Muscle layer of colon (tissue), 2 donors: ENCODE results near the gene MITF.

Experiments
- H3K27ac ChIP-seq: one replicate; pipeline ENCODE4 v1.7.0; 2013; ENCODE audit warnings: low read depth, mild to moderate bottlenecking, low read length, moderate library complexity
- H3K27me3 ChIP-seq, 2 donors: one replicate each; pipeline ENCODE4 v1.7.0; 2013; ENCODE audit warnings: low read length in 2 of 2, mild to moderate bottlenecking in 2 of 2; ENCODE audit not compliant: insufficient read depth in 2 of 2, control insufficient read depth in 1 of 2
- H3K36me3 ChIP-seq: one replicate; pipeline ENCODE4 v1.7.0; 2013; ENCODE audit warnings: mild to moderate bottlenecking, low read length; ENCODE audit not compliant: insufficient read depth
- H3K4me1 ChIP-seq: one replicate; pipeline ENCODE4 v1.7.0; 2013; ENCODE audit warnings: mild to moderate bottlenecking, low read length; ENCODE audit not compliant: insufficient read depth
- H3K4me3 ChIP-seq, 2 donors: one replicate each; pipeline ENCODE4 v1.7.0; 2013; ENCODE audit warnings: low read length in 2 of 2, low read depth in 1 of 2, mild to moderate bottlenecking in 1 of 2, moderate library complexity in 1 of 2
- H3K9ac ChIP-seq: one replicate; pipeline ENCODE4 v1.7.0; 2013; ENCODE audit warnings: low read length
- H3K9me3 ChIP-seq: one replicate; pipeline ENCODE4 v1.7.0; 2013; ENCODE audit warnings: mild to moderate bottlenecking, low read length
- donor health status: abdominal sarcoma.
- donor health status: Adenocarcinoma of cecum.

Gene MITF

GRCh38 chr3:69868841-69869420 is 129.7 kb downstream of the MITF start:
- Histone ChIP-seq H3K27ac (no peak overlapping the region), H3K9ac (no peak overlapping the region), H3K4me1 (peaks cover 43% of the 10 kb centered on the region)

GRCh38 chr3:69869643-69870042 is 130.4 kb downstream of the MITF start:
- peaks cover 36% of the 10 kb centered on the region for H3K4me1 ChIP-seq
- no peak overlapping the region for H3K9ac ChIP-seq
- no peaks in the 10 kb centered on the region for H3K36me3 ChIP-seq
- H3K27ac ChIP-seq: no peak overlapping the region
- H3K9me3 ChIP-seq: no peaks in the 10 kb centered on the region
- no peak overlapping the region for H3K4me3 ChIP-seq
- no peaks in the 10 kb centered on the region for H3K27me3 ChIP-seq

More at GRCh38 chr3:69868841-69869420, 129.7 kb downstream of the MITF start:
- no peaks in the 10 kb centered on the region for H3K9me3 ChIP-seq
- no peaks in the 10 kb centered on the region for H3K36me3 ChIP-seq
- no peak overlapping the region for H3K4me3 ChIP-seq
- H3K27me3 ChIP-seq: no peaks in the 10 kb centered on the region

GRCh38 chr3:69871251-69871650 is 132.0 kb downstream of the MITF start:
- H3K27ac ChIP-seq: no peak overlapping the region
- no peaks in the 10 kb centered on the region for H3K36me3 ChIP-seq
- no peak overlapping the region for H3K4me3 ChIP-seq
- H3K9ac ChIP-seq: no peak overlapping the region
- no peaks in the 10 kb centered on the region for H3K27me3 ChIP-seq
- peaks cover 20% of the 10 kb centered on the region for H3K4me1 ChIP-seq
- H3K9me3 ChIP-seq: no peaks in the 10 kb centered on the region

- Histone ChIP-seq H3K9me3 (no peaks in the 10 kb centered on the region), H3K4me1 (peaks cover 18% of the 10 kb centered on the region), H3K27ac (no peak overlapping the region), H3K27me3 (no peaks in the 10 kb centered on the region), H3K4me3 (no peak overlapping the region), H3K9ac (no peak overlapping the region), H3K36me3 (no peaks in the 10 kb centered on the region)
Measured at GRCh38 chr3:69871868-69872267, 132.6 kb downstream of the MITF start.

- no peaks in the 10 kb centered on the region for H3K9me3 ChIP-seq
- H3K4me3 ChIP-seq: no peak overlapping the region
- no peak overlapping the region for H3K27ac ChIP-seq
- no peaks in the 10 kb centered on the region for H3K27me3 ChIP-seq
- H3K4me1 ChIP-seq: peaks cover 16% of the 10 kb centered on the region
- no peaks in the 10 kb centered on the region for H3K36me3 ChIP-seq
- no peak overlapping the region for H3K9ac ChIP-seq
Measured at GRCh38 chr3:69872783-69873378, 133.6 kb downstream of the MITF start.

- H3K9ac ChIP-seq: no peak overlapping the region
- H3K9me3 ChIP-seq: no peaks in the 10 kb centered on the region
- H3K4me1 ChIP-seq: peaks cover 4% of the 10 kb centered on the region
- H3K27me3 ChIP-seq: no peaks in the 10 kb centered on the region
- no peak overlapping the region for H3K4me3 ChIP-seq
- H3K27ac ChIP-seq: no peak overlapping the region
- H3K36me3 ChIP-seq: no peaks in the 10 kb centered on the region
Measured at GRCh38 chr3:69876073-69876472, 136.8 kb downstream of the MITF start.

GRCh38 chr3:69878254-69878653 is 139.0 kb downstream of the MITF start:
- H3K9ac ChIP-seq: no peak overlapping the region
- no peak overlapping the region for H3K27ac ChIP-seq
- H3K4me1 ChIP-seq: no peaks in the 10 kb centered on the region
- no peaks in the 10 kb centered on the region for H3K9me3 ChIP-seq
- H3K27me3 ChIP-seq: no peaks in the 10 kb centered on the region
- H3K36me3 ChIP-seq: no peaks in the 10 kb centered on the region
- H3K4me3 ChIP-seq: no peak overlapping the region

- no peak overlapping the region for H3K9ac ChIP-seq
- H3K4me3 ChIP-seq: no peak overlapping the region
- no peaks in the 10 kb centered on the region for H3K36me3 ChIP-seq
- H3K4me1 ChIP-seq: no peaks in the 10 kb centered on the region
- H3K27ac ChIP-seq: no peak overlapping the region
- H3K27me3 ChIP-seq: no peaks in the 10 kb centered on the region
- no peaks in the 10 kb centered on the region for H3K9me3 ChIP-seq
Measured at GRCh38 chr3:69879051-69879450, 139.8 kb downstream of the MITF start.

- Histone ChIP-seq H3K4me3 (no peak overlapping the region), H3K27me3 (no peaks in the 10 kb centered on the region), H3K9ac (no peak overlapping the region), H3K9me3 (no peaks in the 10 kb centered on the region), H3K4me1 (no peaks in the 10 kb centered on the region), H3K36me3 (no peaks in the 10 kb centered on the region), H3K27ac (no peak overlapping the region)
Measured at GRCh38 chr3:69880069-69880640, 140.9 kb downstream of the MITF start.

GRCh38 chr3:69881051-69881450 is 141.8 kb downstream of the MITF start:
- no peak overlapping the region for H3K9ac ChIP-seq
- H3K4me3 ChIP-seq: no peak overlapping the region
- H3K36me3 ChIP-seq: no peaks in the 10 kb centered on the region
- H3K27ac ChIP-seq: no peak overlapping the region
- H3K4me1 ChIP-seq: no peaks in the 10 kb centered on the region
- no peaks in the 10 kb centered on the region for H3K27me3 ChIP-seq
- no peaks in the 10 kb centered on the region for H3K9me3 ChIP-seq

- H3K27ac ChIP-seq: no peak overlapping the region
- no peaks in the 10 kb centered on the region for H3K27me3 ChIP-seq
- H3K9me3 ChIP-seq: no peaks in the 10 kb centered on the region
- no peaks in the 10 kb centered on the region for H3K36me3 ChIP-seq
- no peak overlapping the region for H3K9ac ChIP-seq
- H3K4me1 ChIP-seq: peaks cover 3% of the 10 kb centered on the region
- H3K4me3 ChIP-seq: no peak overlapping the region
Measured at GRCh38 chr3:69881756-69882428, 142.6 kb downstream of the MITF start.
